GM18498 (cell line): ENCODE measurements around the gene HRH1.

Experiments
- ATAC-seq: cut with Tn5 transposase; IDR thresholded peaks from one replicate; pipeline ENCODE4 v1.9.1; 2021; ENCODE audit warnings: mild to moderate bottlenecking, moderate library complexity; ENCODE audit not compliant: unreplicated experiment

HRH1 gene

DNA sequence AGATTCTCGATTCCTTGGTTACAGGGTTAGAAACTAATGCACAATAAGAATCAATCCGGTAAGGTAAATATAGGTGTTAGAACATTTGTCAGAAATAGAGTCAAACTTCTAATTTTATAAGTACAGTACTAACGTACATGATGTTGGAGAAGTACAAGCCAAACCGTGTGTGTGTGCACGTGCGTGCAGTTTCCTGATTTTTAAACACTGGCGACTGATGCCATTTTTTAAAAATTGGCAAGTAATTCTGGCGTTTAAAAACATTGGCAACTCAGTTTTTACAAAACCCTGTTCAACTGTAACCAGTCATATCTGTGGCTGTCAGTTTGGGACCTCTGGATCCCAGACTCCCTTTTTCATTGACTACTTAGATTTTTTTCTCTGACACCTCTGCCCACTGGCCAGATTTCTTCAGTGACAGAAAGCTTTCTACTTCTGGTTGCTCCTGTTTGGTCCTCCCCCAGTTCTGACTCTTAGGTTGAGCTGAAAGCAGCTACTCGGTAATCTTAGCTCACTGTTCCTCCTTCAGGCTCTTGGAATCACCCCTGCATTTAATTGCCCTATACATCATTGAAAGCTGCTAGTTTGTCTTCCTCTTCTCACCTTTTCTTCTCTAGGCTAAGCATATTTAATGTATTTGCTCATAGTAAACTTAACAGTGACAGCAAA, 118.7 kb downstream of the HRH1 start:
- ATAC-seq = no peak

DNA sequence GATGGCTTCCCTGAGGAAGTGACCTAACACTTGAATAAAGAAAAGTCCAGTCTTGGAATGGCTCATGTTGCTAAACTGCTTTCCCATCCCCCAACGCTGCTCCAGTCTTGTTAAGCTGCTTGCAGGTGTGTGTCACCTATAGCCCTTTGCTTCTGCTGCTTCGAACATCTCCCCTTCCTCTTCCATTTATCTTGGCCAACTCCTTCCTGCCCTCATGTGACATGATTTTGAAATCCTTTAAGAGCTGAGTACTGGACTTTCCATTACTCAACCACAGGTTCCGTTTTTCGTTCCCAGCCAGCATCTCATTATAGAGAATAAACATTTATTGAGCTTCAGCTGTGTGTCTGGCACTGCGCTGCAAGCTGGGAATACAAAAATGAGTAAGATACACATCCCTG, 119.6 kb downstream of the HRH1 start:
- ATAC-seq = no peak

DNA sequence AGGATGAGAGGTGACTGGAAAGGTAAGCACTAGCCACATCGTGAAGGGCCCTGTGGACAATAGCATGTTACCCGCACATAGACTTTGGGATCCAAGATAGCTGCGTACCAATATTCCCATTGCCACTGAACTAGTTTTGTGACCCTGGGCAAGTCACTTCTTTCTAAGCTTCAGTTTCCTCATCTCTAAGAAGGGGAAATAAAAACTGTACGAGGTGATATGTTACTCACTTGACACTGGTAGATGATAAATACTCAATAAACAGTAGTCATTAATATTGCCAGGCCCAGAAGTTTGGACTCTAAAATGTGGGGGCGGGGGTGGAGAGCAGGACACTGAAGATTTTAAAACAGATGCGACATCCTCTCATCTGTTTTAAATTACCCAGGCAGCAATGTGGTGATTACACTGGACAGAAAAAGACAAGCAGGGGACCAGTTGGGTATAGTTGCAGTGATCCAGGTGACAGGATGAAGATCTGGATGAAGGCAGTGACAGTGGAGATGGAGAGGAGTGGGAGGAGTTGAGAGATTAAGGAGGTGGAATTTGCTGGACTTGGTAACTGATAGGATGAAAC, 120.4 kb downstream of the HRH1 start:
- ATAC-seq = no peak

DNA sequence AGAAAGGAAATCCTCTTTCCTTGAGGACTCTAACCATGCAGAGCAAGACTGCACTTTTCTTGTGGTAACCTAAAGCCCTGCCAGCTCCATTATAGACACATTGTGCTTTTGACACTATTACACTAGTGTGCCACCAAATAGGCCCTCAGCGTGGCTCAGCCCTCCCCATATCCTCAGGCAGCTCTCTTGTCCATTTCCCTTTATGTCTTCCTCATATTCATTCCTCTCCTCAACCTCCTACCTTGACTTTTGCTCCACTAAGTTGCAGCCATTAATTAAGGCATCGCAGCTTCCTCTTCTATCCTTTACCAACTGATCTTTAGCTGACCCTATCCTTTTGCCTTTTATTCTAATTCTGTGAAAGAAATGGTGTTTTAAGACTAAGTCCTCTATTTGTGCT, 121.6 kb downstream of the HRH1 start:
- no peak for ATAC-seq

DNA sequence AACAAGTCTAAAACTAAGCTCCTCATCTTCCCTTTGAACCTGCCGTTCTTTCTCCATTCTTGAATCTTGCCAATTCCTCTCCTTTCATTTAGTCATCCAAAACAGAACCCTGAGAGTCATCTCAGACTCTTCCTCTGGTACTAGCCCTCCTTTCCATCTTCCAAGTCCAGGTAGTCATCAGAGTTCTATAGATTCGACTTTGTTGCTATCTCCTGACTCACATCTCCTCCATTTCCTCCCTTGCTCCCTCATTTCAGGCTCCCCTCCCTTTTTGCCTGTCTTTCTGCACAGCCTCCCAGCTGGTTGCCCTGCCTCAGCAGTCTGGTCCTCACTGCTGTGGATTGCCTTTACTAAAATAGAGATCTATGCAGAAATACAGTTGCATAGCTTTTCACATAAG, 122.6 kb downstream of the HRH1 start:
- no peak for ATAC-seq

DNA sequence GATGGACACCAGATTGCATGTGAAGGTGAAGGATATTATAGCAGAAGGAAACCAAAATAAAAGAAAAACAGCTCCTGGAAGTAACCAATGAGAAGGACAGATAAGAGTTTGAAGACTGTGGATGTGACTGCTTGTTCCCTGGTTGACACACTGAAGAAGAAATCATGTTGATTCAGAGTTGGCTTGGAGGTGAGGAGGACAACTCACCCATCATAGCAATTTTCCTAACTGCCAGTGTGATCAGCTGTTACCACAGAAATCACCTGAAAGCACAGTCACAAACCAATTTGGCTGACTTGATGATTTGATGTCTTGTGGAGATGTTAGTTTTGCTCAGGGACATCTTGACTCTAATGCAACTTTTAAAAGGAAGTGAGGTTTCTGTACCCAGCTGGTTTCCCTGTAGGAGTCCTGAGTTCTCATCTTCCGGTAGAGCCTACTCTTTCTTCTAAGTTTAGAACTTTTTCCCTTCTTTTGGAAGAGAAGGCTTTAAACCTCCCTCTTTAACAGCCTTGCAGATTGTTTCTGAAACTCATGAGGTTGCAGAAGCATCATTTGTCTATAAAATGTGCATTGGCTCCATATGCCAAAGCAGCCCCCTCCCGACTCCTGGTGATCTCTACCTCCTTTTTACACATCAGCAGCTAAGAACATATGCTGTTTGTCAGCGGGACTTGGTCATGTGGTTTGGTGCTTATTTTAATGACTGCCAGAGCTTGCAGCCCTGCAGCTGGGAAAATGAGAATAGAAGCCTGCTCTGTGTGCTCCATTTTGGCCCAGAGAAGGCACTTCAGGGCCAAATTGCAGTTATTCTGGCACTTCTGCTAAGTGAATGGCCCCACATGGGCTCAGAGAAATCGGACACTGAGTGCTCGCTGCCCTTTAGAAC, 128.2 kb downstream of the HRH1 start:
- ATAC-seq = no peak

DNA sequence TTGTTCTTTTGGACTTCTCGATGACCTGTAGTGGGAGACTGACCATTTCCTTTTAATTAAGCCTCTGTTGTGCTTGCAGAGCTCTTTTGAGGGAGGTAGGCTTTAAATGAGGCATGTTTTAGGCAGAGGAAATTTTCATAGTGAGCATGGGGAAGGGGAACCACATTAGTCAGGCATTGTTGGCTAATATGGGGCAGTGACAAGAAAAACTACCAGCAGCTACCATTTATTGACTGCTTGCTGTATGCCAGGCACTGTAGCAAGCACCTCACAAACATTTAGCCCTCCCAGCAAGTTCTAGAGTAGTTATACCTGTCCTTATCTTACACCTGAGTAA, 128.8 kb downstream of the HRH1 start:
- ATAC-seq = no peak

DNA sequence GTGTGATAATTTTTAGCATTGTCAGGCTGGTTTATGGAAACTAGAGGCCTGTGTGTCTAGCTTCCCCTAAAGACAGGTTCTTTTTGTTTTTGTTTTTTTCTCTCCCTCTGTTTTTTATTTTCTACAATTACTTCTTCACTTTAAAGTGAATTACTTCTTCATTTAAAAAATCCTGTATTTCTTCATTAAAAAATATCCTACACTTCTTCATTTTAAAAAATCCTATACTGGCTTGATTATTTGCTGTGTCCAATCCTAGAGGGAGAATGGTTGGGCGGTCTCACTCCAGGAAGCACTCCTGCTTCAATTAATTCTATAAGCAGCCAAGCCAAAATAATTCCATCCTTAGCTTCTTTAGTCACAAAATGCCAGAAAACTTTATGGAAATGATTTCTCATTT, 129.7 kb downstream of the HRH1 start:
- no peak for ATAC-seq

DNA sequence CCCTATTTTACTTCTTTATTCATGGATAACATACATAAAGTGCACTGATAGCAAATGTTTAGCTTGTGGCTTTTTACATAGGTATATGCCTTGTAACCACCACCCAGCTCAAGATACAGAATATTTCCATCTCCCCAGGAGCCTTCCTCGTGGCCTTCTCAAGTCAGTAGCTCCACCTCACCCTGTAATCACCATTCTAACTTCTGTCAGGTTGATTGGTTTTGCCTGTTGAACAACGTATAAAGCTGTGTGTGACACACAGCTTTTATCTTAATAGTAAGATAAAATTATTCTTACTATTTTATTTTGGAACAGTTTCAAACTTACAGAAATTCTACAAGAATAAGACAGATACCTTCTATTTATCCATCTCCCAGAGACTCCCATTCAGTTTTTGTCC, 131.2 kb downstream of the HRH1 start:
- ATAC-seq = no peak

DNA sequence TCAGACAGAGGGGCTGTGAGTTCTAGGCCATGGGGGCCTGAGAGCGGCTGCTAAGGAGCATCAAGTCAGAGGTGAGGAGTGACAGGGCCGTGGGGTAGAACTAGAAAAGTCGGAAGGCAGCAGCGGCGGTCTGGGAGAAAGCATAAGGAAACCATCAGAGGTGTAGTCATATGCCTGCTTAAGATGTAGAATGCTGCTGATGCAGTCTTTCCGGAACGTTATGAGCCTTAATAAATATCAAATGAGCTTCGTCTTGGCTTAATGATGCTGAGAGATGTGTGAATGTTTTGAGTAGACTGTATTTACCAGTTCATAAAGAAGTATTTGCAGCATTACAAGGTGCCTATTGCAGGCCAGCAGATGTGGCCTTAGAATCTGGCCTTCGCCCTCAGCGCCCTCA, 133.1 kb downstream of the HRH1 start:
- ATAC-seq = no peak

DNA sequence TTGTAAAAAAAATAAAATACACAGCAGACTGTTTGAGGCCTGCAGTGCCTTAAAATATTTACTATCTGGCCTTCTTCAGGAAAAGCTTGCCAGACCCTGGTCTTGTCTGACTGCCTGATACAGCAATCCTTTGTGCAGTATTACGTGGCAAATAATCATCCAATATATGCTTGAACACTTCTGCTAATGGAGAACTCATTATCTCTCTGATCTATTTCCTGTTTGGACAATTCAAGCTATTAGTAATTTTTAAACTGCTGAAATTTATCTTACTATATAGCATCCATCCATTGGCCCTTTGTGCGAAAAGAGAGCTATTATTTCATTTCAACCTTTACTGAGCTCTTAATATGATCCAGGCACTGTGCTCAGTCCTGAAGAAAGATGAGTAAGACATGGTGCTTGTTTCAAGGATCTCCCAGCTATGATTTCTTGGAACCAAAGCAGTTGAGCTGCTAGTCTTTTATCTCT, 133.8 kb downstream of the HRH1 start:
- no peak for ATAC-seq

DNA sequence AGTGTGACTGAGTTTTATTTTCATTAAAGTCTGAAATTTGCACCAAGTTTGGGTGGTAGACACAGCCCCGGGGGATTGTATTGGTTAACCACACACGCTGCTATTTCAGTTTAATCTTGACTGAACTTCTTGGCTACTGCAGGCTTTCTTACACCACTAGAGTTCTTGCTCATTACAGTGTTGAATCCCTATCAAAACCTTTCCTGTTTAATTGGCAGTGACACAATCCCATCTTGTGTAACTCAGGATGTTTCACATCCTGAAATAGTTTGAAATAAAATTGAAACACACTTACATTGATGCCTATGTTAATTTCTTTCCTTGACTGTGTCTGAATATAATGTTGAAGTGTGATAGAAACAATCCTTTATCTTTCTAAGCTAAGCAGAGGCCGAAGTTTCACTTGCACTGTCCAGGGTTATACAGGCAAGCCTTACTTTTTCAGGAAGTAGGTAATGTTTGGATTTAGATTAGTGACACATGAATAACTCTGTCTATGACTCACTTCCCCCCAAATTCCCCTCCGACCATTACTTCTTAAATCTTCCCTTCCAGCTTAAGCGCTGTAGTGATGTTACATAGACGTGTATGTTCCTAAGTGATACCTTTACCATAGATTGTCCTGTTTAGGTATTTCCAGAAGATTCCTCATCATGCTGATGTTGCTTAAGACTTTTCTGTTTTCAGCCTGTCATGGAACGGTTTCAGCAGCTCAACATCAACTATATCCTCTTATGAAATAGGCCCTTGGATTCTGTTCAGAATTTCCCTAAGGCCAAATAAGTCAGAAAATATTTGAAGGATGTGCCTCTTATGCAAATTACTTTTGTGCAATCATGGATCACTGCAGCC, 134.7 kb downstream of the HRH1 start:
- peak; percentile 68 for ATAC-seq

DNA sequence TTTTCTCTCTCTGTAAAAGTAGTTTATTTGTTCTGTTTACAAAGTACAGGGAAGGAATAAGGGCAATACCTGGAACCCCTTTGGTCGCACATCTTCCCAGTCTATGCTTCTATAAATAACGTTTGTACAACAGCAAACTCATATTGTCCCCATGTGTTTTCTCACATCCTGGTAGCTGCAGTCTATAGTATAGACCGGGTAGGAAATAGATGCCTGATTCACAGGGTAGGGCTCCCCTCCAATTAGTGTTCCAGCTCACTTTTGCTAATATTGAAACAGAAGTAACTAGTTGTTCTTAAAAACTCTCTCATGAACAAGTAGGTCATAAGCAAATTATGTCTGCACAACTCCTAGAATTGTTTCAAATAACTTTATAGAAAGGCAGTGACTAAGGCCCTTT, 135.6 kb downstream of the HRH1 start:
- no peak for ATAC-seq

DNA sequence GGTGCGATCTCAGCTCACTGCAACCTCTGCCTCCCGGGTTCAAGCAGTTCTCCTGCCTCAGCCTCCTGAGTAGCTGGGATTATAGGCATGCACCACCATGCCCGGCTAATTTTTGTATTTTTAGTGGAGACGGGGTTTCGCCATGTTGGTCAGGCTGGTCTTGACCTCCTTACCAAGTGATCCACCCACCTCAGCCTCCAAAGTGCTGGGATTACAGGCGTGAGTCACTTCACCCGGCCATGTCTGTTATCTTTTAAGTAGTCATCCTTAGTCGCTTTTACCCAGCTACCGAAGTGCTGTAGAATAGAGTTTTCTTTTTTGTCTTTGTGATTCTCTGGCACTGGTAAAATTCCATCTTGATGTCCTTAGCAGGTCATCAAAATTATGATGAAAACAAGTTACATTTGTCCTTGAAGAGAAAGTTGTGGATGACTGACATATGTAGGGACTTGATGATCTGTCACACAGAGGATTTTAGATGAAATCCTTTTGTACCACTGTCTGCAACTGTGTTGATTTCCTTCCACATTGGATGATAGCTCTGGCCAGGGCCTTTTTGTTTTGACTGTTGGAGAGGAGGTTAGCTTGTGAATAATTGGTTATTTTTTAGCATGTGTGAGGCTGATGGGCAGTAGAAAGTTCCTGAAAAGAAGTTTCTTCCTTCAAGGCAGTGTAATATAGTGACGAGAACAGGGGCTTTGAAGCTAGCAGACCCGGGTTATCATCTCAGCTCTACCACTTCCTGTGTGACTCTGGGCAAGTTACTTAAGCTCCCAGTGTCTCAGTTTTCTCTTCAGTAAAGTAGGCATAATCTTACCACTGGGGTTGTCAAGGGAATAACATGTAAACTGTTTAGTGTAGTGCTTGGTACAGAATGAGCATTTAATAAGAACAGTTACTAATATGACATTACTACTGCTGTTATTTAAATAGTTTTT, 136.7 kb downstream of the HRH1 start:
- ATAC-seq = peak; percentile 56

DNA sequence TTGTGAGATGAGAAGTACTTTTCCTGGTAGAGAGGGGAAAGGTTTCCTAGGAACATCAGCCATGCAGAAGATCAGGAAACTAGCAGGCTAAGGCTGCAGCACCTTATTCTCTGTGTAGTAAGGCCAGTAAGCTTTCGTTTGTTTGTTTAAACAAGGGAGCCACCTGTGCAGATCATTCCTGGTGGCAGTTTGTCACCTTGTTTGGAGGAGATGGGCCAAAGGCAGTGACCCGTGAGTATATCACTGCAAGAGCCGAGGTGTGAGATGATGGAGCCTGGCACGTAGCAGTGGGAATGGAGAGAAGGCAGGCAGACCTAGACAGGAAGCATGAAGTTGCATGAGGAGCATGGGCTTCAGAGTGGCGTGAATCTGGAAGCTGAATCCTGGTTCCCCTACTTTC, 137.5 kb downstream of the HRH1 start:
- no peak for ATAC-seq

DNA sequence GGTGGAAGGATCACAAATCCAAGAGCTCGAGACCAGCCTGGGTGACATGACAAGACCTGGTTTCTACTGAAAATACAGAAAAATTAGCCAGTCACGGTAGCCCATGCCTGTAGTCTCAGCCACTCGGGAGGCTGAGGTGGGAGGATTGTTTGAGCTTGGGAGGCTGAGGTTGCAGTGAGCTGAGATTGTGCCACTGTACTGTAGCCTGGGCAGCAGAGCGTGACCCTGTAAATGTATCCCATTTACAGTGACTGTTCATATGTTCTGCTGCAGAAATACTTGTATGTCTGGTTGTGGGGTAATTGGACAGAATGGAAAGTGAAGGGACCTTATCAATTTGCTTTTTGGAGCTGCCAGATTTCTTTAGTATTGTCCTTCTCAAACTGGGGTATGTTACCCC, 142.8 kb downstream of the HRH1 start:
- no peak for ATAC-seq

DNA sequence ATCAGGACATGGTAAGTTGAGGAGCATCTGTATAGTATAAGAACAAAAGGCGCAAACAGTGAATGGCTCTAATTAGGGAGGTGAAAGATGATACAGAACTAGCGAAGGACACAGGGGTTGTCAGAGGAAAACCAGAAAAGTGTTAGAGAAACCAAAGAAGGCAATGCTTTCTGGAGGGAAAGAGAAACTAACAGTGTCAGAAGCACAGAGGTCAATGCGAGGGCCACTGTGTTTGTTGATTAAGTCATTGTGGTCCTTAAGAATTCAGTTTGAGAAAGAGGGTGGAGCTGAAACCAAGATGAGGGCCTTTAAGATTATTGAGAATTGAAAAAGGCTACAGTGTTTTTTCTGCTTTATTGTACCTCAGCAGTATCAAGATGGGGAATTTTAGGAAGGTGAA, 146.7 kb downstream of the HRH1 start:
- peak; percentile 99 for ATAC-seq

DNA sequence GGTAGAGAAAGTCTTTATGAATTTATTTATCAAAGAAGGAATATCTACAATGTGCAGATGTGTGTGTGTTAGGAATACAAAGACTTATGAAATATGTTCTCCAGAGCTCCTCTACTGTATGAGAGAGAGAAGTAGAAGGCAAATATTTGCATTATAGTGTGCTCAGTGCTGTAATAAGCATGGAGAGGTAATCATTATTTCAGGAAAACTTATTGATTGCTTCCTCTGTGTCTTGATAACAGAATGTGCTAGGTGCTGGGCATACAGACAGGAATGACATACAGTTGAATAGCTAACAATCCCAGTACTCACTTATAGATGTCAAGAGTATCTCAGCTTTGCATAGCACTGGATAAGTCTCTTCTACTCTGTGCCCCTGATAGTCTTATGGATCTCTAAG, 148.2 kb downstream of the HRH1 start:
- no peak for ATAC-seq

DNA sequence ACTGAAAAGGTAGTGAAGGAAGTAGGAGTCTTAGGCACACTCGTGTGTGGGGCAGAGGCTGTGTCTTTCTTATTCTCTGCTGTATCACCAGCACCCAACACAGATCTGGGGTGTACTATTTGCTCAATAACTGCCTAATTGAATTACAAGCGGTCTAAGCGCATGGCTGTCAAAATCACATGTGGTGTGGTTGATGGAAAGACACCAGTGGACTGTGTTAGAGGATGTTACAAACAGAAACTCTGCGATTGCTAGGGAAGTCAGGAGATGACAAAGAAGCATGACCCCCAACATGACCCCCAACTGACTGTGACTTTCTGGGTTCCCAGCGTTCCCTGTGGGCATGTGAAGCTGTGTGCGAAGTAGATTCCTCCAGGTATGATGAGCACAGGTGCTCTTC, 149.9 kb downstream of the HRH1 start:
- ATAC-seq = no peak

DNA sequence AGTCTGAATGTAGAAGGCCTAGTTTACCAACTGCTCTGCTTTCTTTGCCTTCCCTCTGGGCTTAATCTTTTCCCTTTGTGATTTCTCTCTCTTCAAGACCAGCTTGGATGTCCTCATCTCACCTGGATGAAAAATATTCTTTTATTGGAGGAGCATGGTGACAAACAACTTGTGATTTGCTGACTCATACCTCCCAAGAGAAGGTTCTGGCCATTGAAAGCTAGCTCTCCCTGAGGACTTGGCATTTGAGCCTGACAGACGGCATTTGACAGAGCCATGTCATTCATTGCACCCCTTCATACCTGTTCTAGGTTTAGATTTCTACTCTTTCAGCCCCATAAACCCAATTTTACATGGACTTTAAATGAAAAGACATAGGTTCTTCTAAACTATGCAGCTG, 151.2 kb downstream of the HRH1 start:
- ATAC-seq = no peak
